Gastroesophageal sphincter (tissue), 4 donors: ENCODE measurements around the gene WDR93. TPM values are rescaled to one million over a fixed set of nuclear protein-coding genes. Genes with fewer than 3 reads are reported as not detected.

ENCODE experiments used
- ATAC-seq: fragments of 150-250 bp; one replicate; pipeline ENCODE4 v1.9.1; 2016; ENCODE audit warnings: mild to moderate bottlenecking, moderate library complexity
- H3K27ac ChIP-seq, 4 donors: fragments of 200-600 bp; sonication (generic) in 3 of 4; 1 replicate in 3 of 4; 2 replicates in 1 of 4; pipeline ENCODE4 v1.5.1; 2016 to 2019
- H3K27me3 ChIP-seq: fragments of 200-600 bp; sonication (generic); one replicate; pipeline ENCODE4 v1.5.1; 2019
- H3K36me3 ChIP-seq, 2 donors: fragments of 200-600 bp; sonication (generic); one replicate each; pipeline ENCODE4 v1.5.1; 2019; ENCODE audit warnings: control low read depth in 1 of 2
- H3K4me1 ChIP-seq, 3 donors: fragments of 200-600 bp; sonication (generic); 1 replicate in 2 of 3; 2 replicates in 1 of 3; pipeline ENCODE4 v1.5.1; 2016 to 2019; ENCODE audit warnings: control low read depth in 2 of 3
- H3K4me3 ChIP-seq, 2 donors: fragments of 200-600 bp; sonication (generic); one replicate each; pipeline ENCODE4 v1.5.1; 2019; ENCODE audit warnings: mild to moderate bottlenecking in 1 of 2, moderate library complexity in 1 of 2
- H3K9me3 ChIP-seq, 3 donors: fragments of 200-600 bp; sonication (generic); one replicate each; pipeline ENCODE4 v1.5.1; 2017 to 2019; ENCODE audit warnings: control low read depth in 2 of 3
- CTCF ChIP-seq, 4 experiments: fragments of 200-600 bp in 2 of 4; fragments of 450-650 bp in 2 of 4; sonication (generic) in 1 of 4; IDR thresholded peaks; one replicate each; pipeline ENCODE4 v1.5.1; 2017 to 2019; ENCODE audit warnings: antibody characterized with exemption in 4 of 4, mild to moderate bottlenecking in 2 of 4, moderate library complexity in 2 of 4
- EP300 ChIP-seq: sonication (generic); formaldehyde crosslinking; IDR thresholded peaks from one replicate; pipeline ENCODE4 v1.6.1; 2017; ENCODE audit warnings: antibody characterized with exemption, mild to moderate bottlenecking
- POLR2A ChIP-seq, 2 donors: fragments of 450-650 bp; IDR thresholded peaks; one replicate each; pipeline ENCODE4 v1.6.1; 2017; ENCODE audit warnings: antibody characterized with exemption in 2 of 2, mild to moderate bottlenecking in 2 of 2, moderate library complexity in 1 of 2
- POLR2AphosphoS5 ChIP-seq: sonication (generic); formaldehyde crosslinking; IDR thresholded peaks from one replicate; pipeline ENCODE4 v1.6.1; 2017; ENCODE audit warnings: antibody characterized with exemption
- WGBS, 2 donors: methylation state at CpG; one replicate each; pipeline ENCODE4 v1.1.5; 2018; ENCODE audit warnings: low coverage in 1 of 2; 5-methylcytosine and 5-hydroxymethylcytosine counted together
- total RNA-seq, 4 donors: library from RNA; depleted of rRNA; stranded (reverse); fragments of >200 nt; gene quantifications; one replicate each; pipeline ENCODE4 v1.1.0, GENCODE V29; 2016

Gene WDR93
- total RNA-seq, 4 donors from 2014 or later = 0.15 TPM; not detected in 3

DNA sequence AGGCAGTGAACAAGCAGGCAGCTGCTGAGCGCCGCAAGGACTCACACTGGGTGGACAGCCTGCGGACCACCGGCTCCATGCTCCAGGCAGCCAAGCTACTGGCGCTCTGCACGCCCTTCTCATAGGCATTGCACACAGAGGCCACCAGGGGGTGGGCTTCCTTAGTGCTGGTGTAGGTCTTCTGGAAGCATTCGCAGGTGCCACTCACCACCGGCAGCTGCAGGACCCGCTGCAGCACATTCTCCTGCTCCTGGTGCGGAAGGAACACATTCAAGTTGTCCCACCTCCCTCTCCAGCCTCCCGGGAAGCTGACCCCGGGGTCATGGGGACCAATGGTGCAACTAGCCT is 17.5 kb upstream of the WDR93 start:
- Histone ChIP-seq H3K9me3 (no peaks in the 10 kb centered on the region), H3K36me3 (no peaks in the 10 kb centered on the region), H3K27me3 (no peaks in the 10 kb centered on the region), H3K4me1 (peaks cover 0 to 20% (median 7%) of the 10 kb centered on the region in 3 donors), H3K27ac (no peak overlapping the region), H3K4me3 (no peak overlapping the region)
- TF ChIP-seq POLR2A (IDR thresholded peaks at IDR 0.05) (no peak), CTCF (IDR thresholded peaks at IDR 0.05) (peak in 1 of 4 experiments; percentile 35)
- WGBS, 2 donors = 76% methylated on average over 6 of the region's 12 CpGs; no CpG with 5 or more reads in 1 of the 2 donors
- ATAC-seq = no peak

DNA sequence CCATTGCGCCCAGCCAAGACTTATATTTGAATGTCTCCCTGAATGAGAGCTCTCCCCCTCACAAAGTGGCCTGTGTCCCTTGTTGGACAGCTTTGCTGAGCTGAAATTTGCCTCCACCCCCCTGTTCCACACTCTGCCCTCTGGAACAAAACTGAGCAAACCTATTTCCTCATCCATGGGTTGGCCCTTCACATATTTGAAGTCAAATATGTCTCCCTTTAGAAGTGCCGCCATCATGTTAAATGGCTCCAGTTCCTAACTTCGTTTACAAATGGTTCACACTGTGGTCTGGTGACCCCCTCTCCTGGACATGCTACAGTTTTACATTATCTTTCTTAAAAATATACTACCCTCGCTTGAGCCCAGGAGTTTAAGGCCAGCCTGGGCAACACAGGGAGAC is 16.1 kb upstream of the WDR93 start:
- no peak overlapping the region for H3K4me3 ChIP-seq
- no peaks in the 10 kb centered on the region for H3K9me3 ChIP-seq
- WGBS, 2 donors = 51 to 79% methylated on average over 3 of the region's 4 CpGs
- no peak for ATAC-seq
- TF ChIP-seq EP300 = no peak
- no peak for TF ChIP-seq CTCF (IDR thresholded peaks at IDR 0.05)
- TF ChIP-seq POLR2A (IDR thresholded peaks at IDR 0.05) = no peak
- TF ChIP-seq POLR2AphosphoS5 = no peak
- H3K27ac ChIP-seq = no peak overlapping the region
- H3K4me1 ChIP-seq = peaks cover 0 to 23% (median 7%) of the 10 kb centered on the region in 3 donors
- H3K27me3 ChIP-seq = no peaks in the 10 kb centered on the region
- H3K36me3 ChIP-seq = no peaks in the 10 kb centered on the region

DNA sequence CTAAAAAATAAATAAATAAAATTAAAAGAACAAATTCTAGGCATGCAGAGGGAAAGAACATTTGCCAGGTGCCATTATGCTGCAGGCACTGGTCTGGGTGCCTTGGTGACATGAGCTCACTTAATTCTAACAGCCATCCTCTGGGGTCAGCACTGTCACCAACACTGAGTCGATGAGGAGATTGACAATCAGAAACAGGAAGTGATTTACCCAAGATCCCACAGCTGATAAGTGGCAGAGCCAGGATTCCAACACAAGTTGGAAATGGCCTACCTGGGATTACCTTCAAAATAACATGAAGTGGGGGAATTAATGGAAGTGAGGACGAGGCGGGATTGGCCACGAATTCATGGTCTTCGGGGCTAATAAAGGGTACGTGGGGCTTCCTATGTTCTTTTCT is 15.0 kb upstream of the WDR93 start:
- H3K4me3 ChIP-seq = no peak overlapping the region
- peaks cover 4 to 34% (median 13%) of the 10 kb centered on the region in 3 donors for H3K4me1 ChIP-seq
- H3K27me3 ChIP-seq = no peaks in the 10 kb centered on the region
- ATAC-seq = no peak
- no peaks in the 10 kb centered on the region for H3K9me3 ChIP-seq
- no peak overlapping the region for H3K27ac ChIP-seq
- whole genome bisulfite sequencing, 2 donors = 76 to 81% methylated on average over 3 to 6 of the region's 6 CpGs
- H3K36me3 ChIP-seq = no peaks in the 10 kb centered on the region
- TF ChIP-seq POLR2AphosphoS5 (no peak), CTCF (IDR thresholded peaks at IDR 0.05) (no peak), EP300 (no peak), POLR2A (IDR thresholded peaks at IDR 0.05) (no peak)

- no CpG with 5 or more reads among the region's 1 CpG for WGBS, 2 donors
- peaks cover 14 to 41% (median 14%) of the 10 kb centered on the region in 3 donors for H3K4me1 ChIP-seq
- TF ChIP-seq POLR2AphosphoS5 (no peak), CTCF (IDR thresholded peaks at IDR 0.05) (no peak), POLR2A (IDR thresholded peaks at IDR 0.05) (no peak), EP300 (no peak)
- H3K9me3 ChIP-seq = no peaks in the 10 kb centered on the region
- no peaks in the 10 kb centered on the region for H3K36me3 ChIP-seq
- ATAC-seq = no peak
- H3K4me3 ChIP-seq = no peak overlapping the region
- H3K27me3 ChIP-seq = no peaks in the 10 kb centered on the region
- no peak overlapping the region for H3K27ac ChIP-seq
These were observed 13.2 kb upstream of the WDR93 start for GRCh38 chr15:89677381-89677780.

- no peak within 1 kb of the TSS for H3K4me3 ChIP-seq
- no peak for ATAC-seq
- H3K27ac ChIP-seq = peak within 1 kb of the TSS; percentile 70 to 86 (median 80)
- H3K4me1 ChIP-seq = peaks cover 11 to 31% (median 14%) of the 10 kb centered on the region in 3 donors
- no peak for TF ChIP-seq POLR2A (IDR thresholded peaks at IDR 0.05)
- TF ChIP-seq CTCF (IDR thresholded peaks at IDR 0.05) = no peak
- TF ChIP-seq EP300 = no peak
- no peak for TF ChIP-seq POLR2AphosphoS5
- no peaks in the 10 kb centered on the region for H3K27me3 ChIP-seq
- 90 to 100% methylated on average over 2 of the region's 2 CpGs for WGBS, 2 donors
- H3K9me3 ChIP-seq = no peaks in the 10 kb centered on the region
- H3K36me3 ChIP-seq = peaks cover 0 to 17% of the 10 kb centered on the region in 2 donors
These were observed 11.4 kb upstream of the WDR93 start, which contains the start of gene PLIN1 for GRCh38 chr15:89679212-89679611. Gene PLIN1 (minus strand): TSS chr15:89679367. CDS start chr15:89677489, 1,878 bp downstream.
